Adrenal gland (tissue), 12 donors: ENCODE measurements around the gene ZNF287. TPM values are rescaled to one million over a fixed set of nuclear protein-coding genes. Genes with fewer than 3 reads are reported as not detected.
A peak's percentile ranks its signal among the peaks of the same experiment; 100 is the strongest.

Source experiments
- DNase-seq, 7 donors: peaks; one replicate each; pipeline ENCODE4 v3.0.0-alpha.2; 2019 to 2020
- H3K27ac ChIP-seq, 5 donors: fragments of 200-600 bp; sonication (generic) in 4 of 5; 1 replicate in 3 of 5; 2 replicates in 2 of 5; pipeline versions ENCODE4 v1.5.1 to v1.8.0; 2016 to 2020; ENCODE audit warnings: mild to moderate bottlenecking in 1 of 5
- H3K27me3 ChIP-seq: fragments of 200-600 bp; 2 replicates; pipeline ENCODE4 v1.8.0; 2021
- H3K36me3 ChIP-seq, 2 donors: fragments of 200-600 bp; replicated peaks in 1 of 2; 1 replicate in 1 of 2; 2 replicates in 1 of 2; pipeline versions ENCODE4 v1.5.1 to v1.8.0; 2018 to 2022
- H3K4me1 ChIP-seq, 2 donors: fragments of 200-600 bp; replicated peaks in 1 of 2; 1 replicate in 1 of 2; 2 replicates in 1 of 2; pipeline versions ENCODE4 v1.5.1 to v1.8.0; 2018 to 2021
- H3K4me3 ChIP-seq, 4 donors: fragments of 200-600 bp; sonication (generic) in 3 of 4; one replicate each; pipeline ENCODE4 v1.5.1; 2016 to 2018
- H3K9me3 ChIP-seq, 3 donors: fragments of 200-600 bp; sonication (generic) in 1 of 3; replicated peaks in 1 of 3; 1 replicate in 2 of 3; 2 replicates in 1 of 3; pipeline versions ENCODE4 v1.5.1 to v1.8.0; 2016 to 2021
- CTCF ChIP-seq, 6 experiments: fragments of 450-650 bp in 4 of 6; fragments of 200-600 bp in 2 of 6; sonication (generic) in 1 of 6; IDR thresholded peaks; 1 replicate in 5 of 6; 2 replicates in 1 of 6; pipeline versions ENCODE4 v1.5.1 to v1.8.0; 2016 to 2021; ENCODE audit warnings: antibody characterized with exemption in 6 of 6, mild to moderate bottlenecking in 2 of 6, moderate library complexity in 1 of 6
- POLR2A ChIP-seq, 2 donors: fragments of 450-650 bp; IDR thresholded peaks; one replicate each; pipeline ENCODE4 v1.6.1; 2017; ENCODE audit warnings: antibody characterized with exemption in 2 of 2, mild to moderate bottlenecking in 2 of 2, moderate library complexity in 1 of 2
- WGBS, 4 donors: extraction: QIAGEN DNeasy Blood & Tissue Kit in 2 of 4; methylation state at CpG; one replicate each; pipeline versions ENCODE4 v1.1.5 to v1.1.7; 2013 to 2017; 5-methylcytosine and 5-hydroxymethylcytosine counted together
- intact Hi-C, 2 donors: fragments of 100-400 bp; cut with DNase I; formaldehyde crosslinking; loops; one replicate each; pipeline versions ENCODE4 v1.14.1 to v1.15.0; 2022 to 2023
- polyA plus RNA-seq, 3 donors: library from polyadenylated mRNA; stranded (reverse); fragments of 200-250 nt in 2 of 3; fragments of 350-450 nt in 1 of 3; fragmentation: Illumina TruSeq in 1 of 3; extraction: RNeasy Lipid Tissue Mini Kit (QIAGEN cat#74804) in 1 of 3; gene quantifications; one replicate each; pipeline ENCODE4 v1.2.3, GENCODE V29; 2013 to 2014
- total RNA-seq, 9 donors: library from RNA; depleted of rRNA in 4 of 9; stranded (reverse); fragments of >200 nt in 4 of 9; fragments of 120-200 nt in 1 of 9; fragmentation: NEBNext Ultra II Directional in 1 of 9; extraction: Animal tissue kit (Norgen Biotek cat#: 25700) in 1 of 9; gene quantifications; one replicate each; pipeline versions ENCODE4 v1.1.0 to v1.2.4, GENCODE V29; 2013 to 2023
- donor health status: healthy with polysubstance abuse.
- donor health status: Bipolar disorder and iron deficiency.
- donor health status: DM: yes; HTN: yes; CAD: no.
- donor health status: DM: no; HTN: no; CAD: no.
- donor health status: DM: no; HTN: no; CAD: no.
- donor health status: DM: yes; HTN: yes; CAD: no.

Gene ZNF287
- total and polyA plus RNA-seq, 12 donors, result 4.3 to 26.7 (median 11.9) TPM

- H3K9me3 ChIP-seq, result no peaks in the 10 kb centered on the region
- H3K4me1 ChIP-seq, result peaks cover 0 to 7% of the 10 kb centered on the region in 2 donors
- H3K27ac ChIP-seq, result peak overlapping the region in 1 of 5 donors; percentile 28
- TF ChIP-seq POLR2A (IDR thresholded peaks at IDR 0.05) (no peak), CTCF (IDR thresholded peaks at IDR 0.05) (peak; percentile 74 to 86 (median 80))
- no peaks in the 10 kb centered on the region for H3K27me3 ChIP-seq
- H3K36me3 ChIP-seq, result no peaks in the 10 kb centered on the region
- H3K4me3 ChIP-seq, result peak overlapping the region in 2 of 4 donors; percentile 7 to 25
- DNase-seq, result peak; percentile 91 to 96 (median 93)
- WGBS, 4 donors, result 11 to 24% (median 12%) methylated on average over 23 to 39 of the region's 39 CpGs
- intact Hi-C loops, result loop anchor here in 1 of 2 donors (10.0 kb wide), 1 partner anchor 50 kb away; no protein-coding TSS in a partner anchor
Measured at GRCh38 chr17:16584273-16584995, 15.4 kb upstream of the ZNF287 start.

- H3K9me3 ChIP-seq, result no peaks in the 10 kb centered on the region
- H3K27ac ChIP-seq, result no peak overlapping the region
- intact Hi-C loops, result loop anchor here in 1 of 2 donors (10.0 kb wide), 1 partner anchor 49 kb away; no protein-coding TSS in a partner anchor
- H3K27me3 ChIP-seq, result no peaks in the 10 kb centered on the region
- TF ChIP-seq CTCF (IDR thresholded peaks at IDR 0.05) (no peak), POLR2A (IDR thresholded peaks at IDR 0.05) (no peak)
- H3K36me3 ChIP-seq, result no peaks in the 10 kb centered on the region
- peaks cover 0 to 6% of the 10 kb centered on the region in 2 donors for H3K4me1 ChIP-seq
- peak overlapping the region in 1 of 4 donors; percentile 25 for H3K4me3 ChIP-seq
- 44 to 57% (median 51%) methylated on average over 7 of the region's 7 CpGs for WGBS, 4 donors
- DNase-seq, result no peak
Measured at GRCh38 chr17:16583781-16584180, 14.8 kb upstream of the ZNF287 start.

GRCh38 chr17:16573466-16573865, 4.5 kb upstream of the ZNF287 start:
- intact Hi-C loops, result no loop called here
- TF ChIP-seq POLR2A (IDR thresholded peaks at IDR 0.05) (no peak), CTCF (IDR thresholded peaks at IDR 0.05) (no peak)
- 62 to 74% (median 71%) methylated on average over 2 of the region's 2 CpGs for WGBS, 4 donors

GRCh38 chr17:16569358-16569712, 331 bp upstream of the ZNF287 start:
- Histone ChIP-seq H3K4me3 (peak overlapping the region in 1 of 4 donors; percentile 77), H3K36me3 (no peaks in the 10 kb centered on the region), H3K4me1 (peaks cover 4 to 7% of the 10 kb centered on the region in 2 donors), H3K27me3 (no peaks in the 10 kb centered on the region), H3K9me3 (no peaks in the 10 kb centered on the region), H3K27ac (peak overlapping the region in 1 of 5 donors; percentile 80)
- no peak for TF ChIP-seq CTCF (IDR thresholded peaks at IDR 0.05)
- intact Hi-C loops, result no loop called here
- no peak for DNase-seq
- 18 to 22% (median 19%) methylated on average over 14 of the region's 14 CpGs for WGBS, 4 donors

More at GRCh38 chr17:16573466-16573865, 4.5 kb upstream of the ZNF287 start:
- no peak for DNase-seq
- no peaks in the 10 kb centered on the region for H3K36me3 ChIP-seq
- H3K4me3 ChIP-seq, result no peak overlapping the region
- H3K4me1 ChIP-seq, result peaks cover 0 to 2% of the 10 kb centered on the region in 2 donors
- H3K27me3 ChIP-seq, result no peaks in the 10 kb centered on the region
- no peaks in the 10 kb centered on the region for H3K9me3 ChIP-seq
- H3K27ac ChIP-seq, result no peak overlapping the region
